HG03565 (cell line): ENCODE measurements around the gene FMNL1.
"Not testable (repeated sequence)": the region's sequence is repeated elsewhere in the genome, so short reads cannot be mapped to it uniquely, and the experiment has no call there.

Experiments
- ATAC-seq: cut with Tn5 transposase; IDR thresholded peaks from one replicate; pipeline ENCODE4 v1.9.1; 2021; ENCODE audit warnings: mild to moderate bottlenecking, moderate library complexity; ENCODE audit not compliant: unreplicated experiment

FMNL1 gene, protein sequence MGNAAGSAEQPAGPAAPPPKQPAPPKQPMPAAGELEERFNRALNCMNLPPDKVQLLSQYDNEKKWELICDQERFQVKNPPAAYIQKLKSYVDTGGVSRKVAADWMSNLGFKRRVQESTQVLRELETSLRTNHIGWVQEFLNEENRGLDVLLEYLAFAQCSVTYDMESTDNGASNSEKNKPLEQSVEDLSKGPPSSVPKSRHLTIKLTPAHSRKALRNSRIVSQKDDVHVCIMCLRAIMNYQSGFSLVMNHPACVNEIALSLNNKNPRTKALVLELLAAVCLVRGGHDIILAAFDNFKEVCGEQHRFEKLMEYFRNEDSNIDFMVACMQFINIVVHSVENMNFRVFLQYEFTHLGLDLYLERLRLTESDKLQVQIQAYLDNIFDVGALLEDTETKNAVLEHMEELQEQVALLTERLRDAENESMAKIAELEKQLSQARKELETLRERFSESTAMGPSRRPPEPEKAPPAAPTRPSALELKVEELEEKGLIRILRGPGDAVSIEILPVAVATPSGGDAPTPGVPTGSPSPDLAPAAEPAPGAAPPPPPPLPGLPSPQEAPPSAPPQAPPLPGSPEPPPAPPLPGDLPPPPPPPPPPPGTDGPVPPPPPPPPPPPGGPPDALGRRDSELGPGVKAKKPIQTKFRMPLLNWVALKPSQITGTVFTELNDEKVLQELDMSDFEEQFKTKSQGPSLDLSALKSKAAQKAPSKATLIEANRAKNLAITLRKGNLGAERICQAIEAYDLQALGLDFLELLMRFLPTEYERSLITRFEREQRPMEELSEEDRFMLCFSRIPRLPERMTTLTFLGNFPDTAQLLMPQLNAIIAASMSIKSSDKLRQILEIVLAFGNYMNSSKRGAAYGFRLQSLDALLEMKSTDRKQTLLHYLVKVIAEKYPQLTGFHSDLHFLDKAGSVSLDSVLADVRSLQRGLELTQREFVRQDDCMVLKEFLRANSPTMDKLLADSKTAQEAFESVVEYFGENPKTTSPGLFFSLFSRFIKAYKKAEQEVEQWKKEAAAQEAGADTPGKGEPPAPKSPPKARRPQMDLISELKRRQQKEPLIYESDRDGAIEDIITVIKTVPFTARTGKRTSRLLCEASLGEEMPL

DNA sequence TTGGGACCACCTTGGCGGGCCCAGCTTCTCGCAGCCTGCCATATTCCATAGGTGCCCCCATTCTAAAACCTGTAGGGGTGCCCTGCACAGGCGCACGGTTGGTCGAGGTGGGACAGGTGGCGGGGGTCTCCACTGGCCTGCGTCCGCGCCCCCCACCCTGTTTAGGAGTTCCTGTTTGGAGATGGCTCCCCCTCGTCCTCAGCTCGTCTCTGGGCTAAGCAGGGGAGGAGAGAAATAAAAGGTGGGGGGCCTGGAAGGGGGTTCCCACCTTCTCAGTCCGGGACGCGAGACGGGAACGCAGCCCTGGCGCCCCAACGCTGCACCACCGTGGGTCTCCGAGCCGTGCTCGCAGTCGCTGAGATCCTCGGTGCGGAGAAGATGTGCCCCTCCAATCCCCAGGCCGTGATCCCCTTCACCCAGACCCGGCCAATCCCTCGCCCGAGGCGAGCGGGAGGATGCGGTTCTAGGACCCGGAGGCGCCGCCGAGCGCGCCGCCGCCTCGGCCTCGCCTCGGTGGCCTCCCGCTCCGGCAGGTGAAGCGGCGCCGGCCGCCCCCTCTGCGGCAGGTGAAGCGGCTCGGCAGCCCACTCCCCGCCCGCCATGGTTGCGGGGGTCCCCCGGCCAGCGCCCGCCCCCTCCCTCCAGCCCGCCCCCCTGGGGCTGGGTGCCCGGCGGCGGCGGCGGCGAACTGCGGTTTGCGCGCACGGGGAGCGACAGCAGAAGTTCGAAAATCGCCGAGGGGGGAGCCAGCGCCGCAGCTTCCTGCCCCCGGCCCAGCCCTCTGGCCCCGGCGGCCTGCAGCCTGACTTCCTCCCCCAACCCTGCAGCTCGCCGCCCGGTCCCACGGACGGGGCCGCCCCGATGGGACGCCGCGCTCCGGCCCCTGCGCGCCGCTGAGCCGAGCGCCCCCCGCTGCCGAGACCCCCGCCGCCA lies at the start of gene FMNL1:
Gene FMNL1, plus strand, starts transcription at position 805 of the 933 bp plus-strand sequence. CDS start 240 bp downstream, outside the sequence.
- no peak for ATAC-seq

DNA sequence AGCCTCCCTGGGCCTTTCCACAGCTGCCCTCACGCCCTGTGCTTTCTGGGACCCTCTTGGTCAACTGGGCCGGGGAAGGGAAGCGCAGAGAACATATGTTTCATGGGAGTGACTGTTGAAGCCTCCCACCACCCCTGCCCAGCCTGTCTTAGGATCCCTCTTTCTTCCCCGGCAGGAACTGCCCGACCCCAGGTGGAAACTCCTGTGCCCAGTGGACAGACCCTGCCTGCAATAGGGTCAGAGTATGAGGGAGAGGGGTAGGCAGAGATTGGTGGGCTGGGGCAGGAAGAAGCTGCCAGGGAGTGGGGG lies 49.5 kb upstream of the FMNL1 start:
- ATAC-seq = no peak

DNA sequence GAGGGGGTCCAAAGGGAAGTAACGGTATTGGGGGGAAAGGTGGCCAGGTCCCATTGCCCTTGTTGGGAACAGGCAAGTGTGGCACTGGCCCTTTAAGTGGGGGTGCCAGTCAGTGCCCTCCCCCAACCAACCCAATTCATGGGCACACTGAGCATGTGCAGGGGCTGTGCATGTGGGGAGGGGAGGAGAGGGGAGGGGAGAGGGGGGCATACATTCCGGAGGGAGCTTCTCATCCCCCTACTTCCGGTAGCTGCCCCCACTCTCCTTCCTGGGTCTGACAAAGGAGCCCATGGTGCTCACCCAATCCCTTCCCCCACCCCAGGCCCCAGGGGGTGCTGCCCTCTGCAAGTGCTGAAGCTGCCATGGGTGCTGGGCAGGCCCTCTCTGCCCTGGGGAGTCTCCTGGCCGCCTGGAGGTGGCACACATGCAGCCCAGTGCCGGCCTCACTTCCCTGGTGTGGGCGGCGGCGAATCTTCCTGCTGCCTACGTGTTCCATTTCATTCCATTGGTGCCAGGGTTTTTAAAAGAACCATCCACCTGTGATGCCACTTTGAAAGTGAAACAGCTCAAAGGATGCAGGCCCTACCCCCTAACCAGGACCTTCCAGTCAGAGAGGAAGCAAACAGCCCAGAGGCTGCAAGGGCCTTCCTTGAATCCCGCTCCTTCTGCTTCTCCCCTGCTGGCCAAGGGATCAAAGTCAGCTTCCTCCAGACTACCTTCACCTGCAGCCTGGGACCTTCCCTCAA lies 49.0 kb upstream of the FMNL1 start:
- no peak for ATAC-seq

DNA sequence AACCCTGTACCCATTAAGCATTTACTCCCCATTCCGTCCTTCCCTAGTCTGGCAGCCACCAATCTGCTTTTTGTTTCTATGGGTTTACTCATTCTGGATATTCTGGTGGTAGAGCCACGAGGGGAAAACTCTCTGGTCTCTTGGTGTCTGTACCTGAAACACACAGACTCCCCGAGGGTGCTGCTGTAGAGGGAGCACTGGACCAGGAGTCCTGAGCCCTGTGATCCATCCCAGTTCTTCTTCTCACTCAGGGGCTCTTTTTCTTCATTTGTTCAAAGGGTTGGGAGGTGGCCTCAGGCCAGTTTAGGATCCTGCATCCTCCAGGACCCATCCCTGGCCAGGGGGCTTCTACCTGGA lies 45.9 kb upstream of the FMNL1 start:
- ATAC-seq = no peak

DNA sequence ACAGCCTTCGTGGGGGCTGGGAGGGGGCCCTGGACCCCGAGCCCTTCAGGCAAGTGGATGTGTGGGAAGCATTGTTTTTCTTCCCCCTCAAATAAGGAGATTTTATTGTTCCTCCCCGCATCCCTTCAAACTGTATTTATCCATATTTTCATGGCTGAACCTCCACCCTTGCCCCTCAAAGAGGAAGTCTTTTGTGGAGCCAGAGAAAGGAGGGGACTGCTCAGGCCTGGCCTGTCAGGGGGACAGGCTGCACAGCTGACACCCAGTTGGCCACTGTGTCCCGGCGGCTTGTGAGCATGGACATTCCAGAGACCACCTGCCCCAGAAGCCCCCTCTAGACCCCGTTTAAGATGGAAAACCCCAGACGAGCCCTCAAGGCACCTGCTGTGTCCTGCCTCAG lies 44.1 kb upstream of the FMNL1 start:
- no peak for ATAC-seq

DNA sequence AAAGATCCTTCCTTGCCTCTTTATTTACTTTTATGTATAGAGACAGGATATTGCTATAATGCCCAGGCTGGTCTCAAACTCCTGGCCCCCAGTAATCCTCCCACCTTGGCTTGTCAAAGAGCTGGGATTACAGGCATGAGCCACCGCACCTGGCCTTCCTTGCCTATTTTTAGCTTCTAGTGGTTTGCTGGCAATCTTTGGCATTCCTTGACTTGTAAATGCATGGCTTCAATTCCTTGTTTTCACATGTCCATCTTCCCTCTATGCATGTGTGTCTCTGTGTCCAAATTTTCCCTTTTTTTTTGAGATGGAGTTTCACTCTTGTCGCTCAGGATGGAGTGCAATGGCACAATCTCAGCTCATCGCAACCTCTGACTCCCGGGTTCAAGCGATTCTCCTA lies 37.5 kb upstream of the FMNL1 start:
- no peak for ATAC-seq

DNA sequence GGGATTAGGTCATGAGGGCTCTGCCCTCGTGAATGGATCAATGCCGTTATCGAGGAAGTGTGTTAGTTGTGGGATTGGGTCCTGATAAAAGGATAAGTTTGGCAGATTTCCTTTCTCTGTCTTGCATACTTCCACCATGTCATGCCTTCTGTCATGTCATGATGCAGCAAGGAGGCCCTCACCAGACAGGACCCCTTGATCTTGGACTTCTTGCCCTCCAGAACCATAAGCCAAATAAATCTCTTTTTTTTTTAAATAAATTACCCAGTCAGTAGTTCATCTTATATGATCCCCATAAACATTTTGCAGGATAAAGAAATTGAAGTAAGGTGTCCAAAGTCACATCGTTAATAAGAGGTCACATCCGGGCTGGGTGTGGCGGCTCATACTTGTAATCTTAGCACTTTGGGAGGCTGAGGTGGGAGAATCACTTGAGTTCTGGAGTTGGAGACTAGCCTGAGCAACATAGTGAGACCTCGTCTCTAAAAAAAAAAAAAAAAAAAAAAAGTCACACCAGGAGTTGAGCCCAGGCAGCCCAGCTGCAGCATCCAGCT lies 34.8 kb upstream of the FMNL1 start:
- ATAC-seq = no peak

DNA sequence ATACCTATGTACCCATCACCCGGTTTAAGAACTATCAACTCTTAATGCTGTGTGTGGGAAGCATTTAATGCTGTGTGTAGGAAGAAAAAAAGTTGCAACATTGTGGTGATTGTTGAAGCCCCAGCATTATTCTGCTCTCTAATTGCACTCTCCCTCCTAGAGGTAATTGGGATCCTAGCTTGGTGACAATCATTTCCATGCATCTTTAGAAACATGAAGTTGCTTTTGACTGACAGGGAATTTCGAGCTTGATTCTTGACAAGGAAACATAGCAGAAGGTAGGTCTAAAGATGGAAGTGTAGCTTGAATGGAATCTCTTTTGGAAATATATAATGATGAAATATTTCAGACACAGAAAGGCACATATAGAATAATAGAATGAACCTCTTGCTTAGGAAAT lies 32.7 kb upstream of the FMNL1 start:
- no peak for ATAC-seq

DNA sequence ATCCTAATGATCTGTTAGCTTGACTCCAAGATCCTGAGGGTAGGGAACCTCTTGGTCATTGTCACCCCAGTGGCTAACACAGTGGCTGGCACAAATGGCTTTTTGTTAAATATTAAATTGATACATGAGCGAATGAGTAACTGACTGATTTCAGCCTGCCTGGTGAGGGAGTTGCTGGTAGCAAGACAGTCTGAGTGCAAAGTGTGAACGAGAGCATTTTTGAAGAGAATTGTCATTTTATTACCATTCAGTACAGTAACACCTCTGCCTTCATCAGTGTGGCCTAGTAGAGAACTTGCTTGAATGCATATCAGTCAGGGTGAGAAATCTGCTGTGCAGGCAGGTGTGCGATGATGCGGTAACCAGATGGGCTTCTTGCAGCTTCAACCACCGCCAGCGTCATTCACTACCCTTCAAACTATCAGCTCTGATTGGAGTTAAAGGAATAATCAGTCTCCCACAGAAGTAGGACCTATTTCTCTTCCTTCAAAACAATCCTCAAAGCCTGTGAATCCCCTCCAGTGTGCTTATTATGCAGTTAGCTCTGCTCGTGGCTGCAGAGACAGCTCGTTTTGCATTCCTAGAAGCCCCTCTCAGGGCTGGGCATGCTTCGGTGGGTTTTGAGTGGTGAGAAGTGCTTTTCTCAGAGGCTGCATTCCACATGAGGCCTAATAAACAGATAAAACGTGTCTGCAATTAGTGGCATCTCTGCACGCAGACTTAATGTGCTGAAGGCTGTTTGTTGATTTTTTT lies 31.0 kb upstream of the FMNL1 start:
- no peak for ATAC-seq

DNA sequence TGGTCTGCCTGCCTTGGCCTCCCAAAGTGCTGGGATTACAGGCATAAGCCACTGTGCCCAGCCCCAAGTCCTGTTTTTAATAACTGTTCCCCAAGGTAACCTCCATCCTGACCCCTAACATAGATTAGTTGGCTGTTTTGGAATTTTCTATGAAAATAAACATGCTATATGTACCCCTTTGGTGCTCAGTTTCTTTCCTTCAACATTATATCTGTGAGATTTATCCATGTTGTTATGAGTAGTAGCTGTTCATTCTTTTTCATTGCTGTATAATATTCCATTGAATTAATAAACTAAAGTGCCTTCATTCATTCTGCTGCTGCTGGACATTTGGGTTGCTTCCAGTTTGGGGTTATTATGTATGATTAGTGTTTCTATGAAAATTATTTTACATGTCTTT lies 26.3 kb upstream of the FMNL1 start:
- no peak for ATAC-seq

DNA sequence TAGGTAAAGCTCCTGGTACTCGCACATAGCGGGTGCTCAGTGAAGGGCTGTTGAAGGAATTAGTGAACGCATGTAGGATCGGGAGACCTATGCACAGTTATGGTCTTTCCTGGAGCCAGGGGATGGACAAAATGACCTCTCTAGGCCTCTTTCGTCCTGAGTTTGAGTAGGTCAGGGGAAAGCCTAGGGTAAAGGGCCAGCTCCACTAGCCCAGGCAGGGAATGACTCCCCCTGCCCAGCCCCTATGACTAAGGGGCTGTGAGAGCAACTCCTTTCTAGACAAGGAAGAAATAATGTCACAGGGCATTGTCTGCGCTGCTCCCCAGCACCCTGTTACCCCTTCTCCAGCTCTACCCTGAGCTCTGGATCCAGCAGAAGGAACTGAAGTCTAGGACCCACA lies 24.6 kb upstream of the FMNL1 start:
- ATAC-seq = no peak

DNA sequence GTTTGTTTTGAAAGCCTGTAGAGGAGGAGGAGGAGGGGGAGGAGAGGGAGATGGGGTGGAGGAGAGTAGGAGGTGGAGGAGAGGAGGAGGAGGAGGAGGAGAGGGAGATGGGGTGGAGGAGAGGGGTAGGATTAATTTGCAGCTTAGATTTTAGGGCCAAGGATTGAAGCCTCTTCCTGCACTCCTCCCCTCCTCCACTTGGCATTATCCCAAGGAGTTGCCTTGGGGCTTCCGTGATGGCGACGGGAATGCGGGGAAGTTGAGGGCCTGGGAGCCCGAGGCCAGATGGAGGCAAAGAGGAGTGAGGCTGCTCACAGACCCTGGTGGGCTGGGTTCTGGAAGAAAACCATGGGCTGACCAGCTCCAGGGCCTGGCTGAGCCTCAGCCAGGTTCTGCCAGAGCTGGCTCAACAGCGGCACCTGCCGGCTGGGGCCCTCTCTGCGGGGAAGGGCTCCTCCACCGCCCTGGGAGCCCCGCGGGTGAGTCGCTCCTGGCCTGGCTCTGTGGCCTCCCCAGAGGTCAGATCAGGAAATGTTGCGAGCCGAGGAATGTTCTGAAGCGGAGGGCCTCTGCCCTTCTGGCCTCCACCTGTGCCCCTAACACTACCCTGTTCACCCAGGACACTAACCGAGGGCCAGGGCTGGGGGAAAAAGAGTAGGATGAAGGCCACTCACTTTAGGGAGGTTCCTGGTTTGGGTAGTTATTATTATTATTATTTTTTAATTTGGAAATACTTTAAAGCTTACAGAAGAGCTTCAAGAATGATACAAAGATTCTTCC lies 23.9 kb upstream of the FMNL1 start:
- no peak for ATAC-seq

DNA sequence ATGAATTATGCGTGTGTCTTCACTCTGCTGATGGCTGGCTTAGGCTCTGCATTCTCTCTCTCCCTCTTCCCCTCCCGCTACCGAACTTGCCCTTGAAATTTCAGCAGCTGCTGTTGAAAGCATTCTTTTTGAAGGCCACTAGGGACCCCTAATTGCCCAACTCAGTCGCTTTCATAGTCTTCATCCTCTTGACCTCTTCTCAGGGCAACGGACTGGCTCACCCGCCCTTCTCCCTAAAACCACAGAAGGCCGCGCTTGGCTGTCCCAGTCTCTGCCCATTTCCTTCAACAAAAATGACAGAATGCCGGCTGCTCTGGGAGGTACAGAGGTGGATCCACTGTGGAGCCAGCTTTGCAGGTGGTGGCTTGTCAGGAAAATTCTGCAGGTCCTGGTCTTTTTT lies 21.0 kb upstream of the FMNL1 start:
- no peak for ATAC-seq

DNA sequence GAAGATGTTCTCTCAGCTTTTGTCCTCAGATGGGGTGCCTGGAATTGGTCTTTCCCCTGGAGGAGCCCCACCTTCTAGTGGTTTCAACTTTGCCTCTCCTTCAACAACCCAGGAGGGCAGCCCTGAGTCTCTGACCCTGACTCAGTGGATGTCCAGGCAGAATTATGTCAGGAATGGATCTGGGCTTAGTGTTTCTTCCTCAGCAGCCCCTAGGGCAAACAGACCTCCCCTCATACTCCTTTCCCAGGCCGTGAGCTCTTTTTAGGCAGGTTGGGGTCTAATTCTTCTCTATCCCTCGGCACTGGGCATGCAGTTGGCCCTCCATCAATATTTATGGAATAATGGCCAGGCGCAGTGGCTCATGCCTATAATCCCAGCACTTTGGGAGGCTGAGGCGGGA lies 20.2 kb upstream of the FMNL1 start:
- ATAC-seq = no peak

DNA sequence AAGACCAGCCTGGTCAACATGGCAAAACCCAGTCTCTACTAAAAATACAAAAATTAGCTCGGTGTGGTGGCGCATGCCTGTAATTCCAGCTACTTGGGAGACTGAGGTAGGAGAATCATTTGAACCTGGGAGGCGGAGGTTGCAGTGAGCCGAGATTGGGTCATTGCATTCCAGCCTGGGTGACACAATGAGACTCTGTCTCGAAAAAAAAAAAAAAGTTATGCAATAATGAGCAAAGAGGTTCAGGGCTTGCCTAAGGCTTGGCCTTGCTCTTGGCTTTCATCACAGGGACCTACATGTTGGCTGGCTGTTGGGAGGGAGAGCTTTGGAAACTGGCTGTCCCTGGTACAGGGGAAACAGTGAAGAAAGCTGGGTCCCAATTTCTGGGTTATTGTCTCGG lies 19.8 kb upstream of the FMNL1 start:
- ATAC-seq = not testable (repeated sequence)

DNA sequence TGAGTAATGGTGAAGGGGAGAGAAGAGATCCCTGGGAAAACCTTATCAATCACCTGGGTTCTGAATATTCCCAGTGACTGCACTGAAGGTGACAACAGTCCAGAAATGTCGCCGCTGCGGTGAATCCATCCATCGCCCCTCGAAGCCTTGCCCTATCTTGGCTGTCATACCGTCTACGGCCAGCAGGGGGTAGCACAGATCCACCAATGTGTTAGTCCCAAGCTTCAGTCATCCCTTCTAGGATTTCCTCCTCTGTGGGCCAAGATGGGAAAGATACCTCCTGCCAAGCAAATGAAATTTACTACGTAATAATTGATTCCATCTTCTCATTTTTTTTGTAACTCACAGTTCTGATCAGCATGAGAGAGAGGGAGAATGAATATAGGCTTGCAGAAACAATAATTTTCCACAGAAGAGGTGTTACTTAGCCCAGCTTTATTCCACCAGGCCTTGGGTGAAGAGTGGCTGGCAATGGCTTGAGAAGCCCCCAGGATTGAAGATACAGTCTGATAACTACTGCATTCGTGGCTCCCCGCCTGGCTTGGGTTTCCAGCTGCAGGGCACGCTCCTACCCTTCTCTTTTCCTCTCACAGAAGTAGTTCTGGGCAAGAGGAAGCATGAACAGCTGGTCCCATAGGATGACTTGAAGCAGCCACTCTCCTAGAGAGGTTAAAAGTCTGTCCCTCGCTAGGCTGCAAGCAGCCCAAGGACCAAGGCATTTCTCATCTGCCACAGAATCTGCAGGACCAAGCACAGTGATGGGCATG lies 2.6 kb upstream of the FMNL1 start:
- no peak for ATAC-seq

DNA sequence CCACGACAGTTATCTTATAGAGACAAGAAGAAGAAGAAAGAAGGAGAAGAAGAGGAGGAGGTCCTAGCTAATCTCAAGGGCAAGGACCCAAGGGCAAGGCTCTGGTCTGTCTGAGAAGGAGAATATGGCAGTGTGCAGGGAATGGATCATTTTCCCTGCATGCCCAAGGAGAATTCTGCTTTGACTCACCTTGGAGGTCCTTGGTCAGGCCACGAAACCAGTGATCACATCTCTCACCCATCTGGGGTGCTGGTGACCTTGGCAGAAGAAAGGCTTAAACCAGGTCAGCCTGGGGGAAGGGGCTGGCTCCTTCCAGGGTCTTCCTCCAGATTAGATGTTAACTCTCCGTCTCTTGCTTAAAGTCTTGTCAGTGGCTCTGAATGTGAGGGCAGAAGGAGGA lies 1.6 kb upstream of the FMNL1 start:
- ATAC-seq = no peak

DNA sequence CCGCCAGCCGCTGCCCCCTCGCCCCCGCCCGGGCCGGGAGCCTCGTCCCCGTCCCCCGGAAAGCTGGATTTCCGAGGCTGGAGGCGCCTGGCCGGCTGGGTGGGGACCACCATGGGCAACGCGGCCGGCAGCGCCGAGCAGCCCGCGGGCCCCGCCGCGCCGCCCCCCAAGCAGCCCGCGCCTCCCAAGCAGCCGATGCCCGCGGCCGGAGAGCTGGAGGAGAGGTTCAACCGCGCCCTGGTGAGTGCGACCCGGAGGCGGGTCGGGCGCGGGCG lies 266 bp downstream of the FMNL1 start:
- ATAC-seq = no peak
